Stimulated activated naive B cell treated with anti-CD40 and anti-IgM and Interleukin-4, amounts not matched to agents 10 μg/mL and 1 μg/mL and 100 μg/mL, for 72 hours (primary cell): ENCODE results near the gene AGXT.

Experiments
- ATAC-seq, 2 donors: fragments of 150-1000 bp; cut with Tn5 transposase; replicated peaks; 2 replicates each; pipeline ENCODE4 v1.10.0; 2021; ENCODE audit warnings: moderate library complexity in 1 of 2
- DNase-seq: peaks from one replicate; pipeline ENCODE4 v3.0.0; 2021
- H3K27ac Mint-ChIP-seq: one replicate; pipeline ENCODE4 v1.8.0; 2022; ENCODE audit warnings: mild to moderate bottlenecking, mixed read lengths
- H3K27me3 Mint-ChIP-seq, 2 donors: one replicate each; pipeline ENCODE4 v1.8.0; 2022; ENCODE audit warnings: mixed read lengths in 2 of 2
- H3K36me3 Mint-ChIP-seq, 2 donors: one replicate each; pipeline ENCODE4 v1.8.0; 2022; ENCODE audit warnings: mixed read lengths in 2 of 2, mild to moderate bottlenecking in 1 of 2
- H3K4me1 Mint-ChIP-seq, 2 donors: one replicate each; pipeline ENCODE4 v1.8.0; 2022; ENCODE audit warnings: mixed read lengths in 2 of 2, mild to moderate bottlenecking in 1 of 2
- H3K4me3 Mint-ChIP-seq, 2 donors: one replicate each; pipeline ENCODE4 v1.8.0; 2022; ENCODE audit warnings: mild to moderate bottlenecking in 2 of 2, mixed read lengths in 2 of 2, moderate library complexity in 1 of 2
- H3K9me3 Mint-ChIP-seq, 2 donors: one replicate each; pipeline ENCODE4 v1.8.0; 2022; ENCODE audit warnings: mixed read lengths in 2 of 2, mild to moderate bottlenecking in 1 of 2

AGXT gene

DNA sequence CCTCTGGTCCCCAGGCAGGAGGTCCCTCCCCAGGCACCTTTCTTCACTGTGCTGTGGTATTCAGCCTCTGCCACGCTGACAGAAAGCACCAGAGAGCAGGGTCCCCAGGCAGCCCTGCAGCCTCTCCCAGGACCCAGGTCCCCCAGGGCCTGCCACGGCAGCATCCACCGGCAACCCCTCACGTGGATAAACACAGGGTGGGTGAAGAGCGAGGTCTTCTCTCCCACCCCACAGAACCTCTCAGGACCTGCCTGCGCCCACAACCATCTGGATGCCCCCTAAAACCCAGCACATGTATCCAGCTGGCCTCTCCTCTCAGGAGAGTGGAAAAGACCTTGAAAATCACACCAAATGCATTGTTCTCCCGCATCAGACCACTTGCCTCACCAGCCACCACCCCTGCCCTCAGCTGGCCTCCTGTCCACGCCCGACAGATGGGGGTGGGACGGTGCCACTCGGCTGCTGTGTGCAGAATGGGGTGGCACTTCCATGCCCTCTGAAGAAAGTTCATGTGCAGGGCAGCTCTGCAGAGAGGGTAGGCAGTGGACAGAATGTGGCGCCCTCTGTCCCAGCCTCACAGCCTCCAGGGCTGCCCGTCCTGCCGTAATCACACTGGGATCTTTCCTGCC is 33.5 kb downstream of the AGXT start:
- Mint-ChIP-seq H3K36me3 (no peaks in the 10 kb centered on the region), H3K4me3 (no peak overlapping the region), H3K27me3 (peaks cover 8 to 27% of the 10 kb centered on the region in 2 donors), H3K9me3 (peaks cover 6% of the 10 kb centered on the region in 2 donors), H3K27ac (no peak overlapping the region), H3K4me1 (no peaks in the 10 kb centered on the region)
- ATAC-seq (no peak), DNase-seq (no peak)

- Mint-ChIP-seq H3K27ac (no peak overlapping the region), H3K4me1 (no peaks in the 10 kb centered on the region), H3K4me3 (no peak overlapping the region), H3K36me3 (no peaks in the 10 kb centered on the region), H3K9me3 (peaks cover 6% of the 10 kb centered on the region in 2 donors), H3K27me3 (peaks cover 11 to 21% of the 10 kb centered on the region in 2 donors)
- ATAC-seq, result no peak
- DNase-seq, result no peak
Measured at GRCh38 chr2:240902615-240903041, 34.0 kb downstream of the AGXT start.

- Mint-ChIP-seq H3K27me3 (peaks cover 11 to 16% of the 10 kb centered on the region in 2 donors), H3K9me3 (peaks cover 6% of the 10 kb centered on the region in 2 donors), H3K27ac (no peak overlapping the region), H3K4me3 (no peak overlapping the region), H3K4me1 (no peaks in the 10 kb centered on the region), H3K36me3 (no peaks in the 10 kb centered on the region)
- DNase-seq, result no peak
- no peak for ATAC-seq
Measured at GRCh38 chr2:240903191-240904060, 34.8 kb downstream of the AGXT start.

- Mint-ChIP-seq H3K4me3 (no peak overlapping the region), H3K4me1 (no peaks in the 10 kb centered on the region), H3K9me3 (peaks cover 6% of the 10 kb centered on the region in 2 donors), H3K36me3 (no peaks in the 10 kb centered on the region), H3K27me3 (peaks cover 11 to 20% of the 10 kb centered on the region in 2 donors), H3K27ac (no peak overlapping the region)
- ATAC-seq (no peak), DNase-seq (no peak)
Measured at GRCh38 chr2:240904216-240905175, 35.9 kb downstream of the AGXT start.

GRCh38 chr2:240905176-240905781 is 36.7 kb downstream of the AGXT start:
- Mint-ChIP-seq H3K36me3 (no peaks in the 10 kb centered on the region), H3K4me1 (no peaks in the 10 kb centered on the region), H3K9me3 (peaks cover 6% of the 10 kb centered on the region in 2 donors), H3K27me3 (peaks cover 11 to 24% of the 10 kb centered on the region in 2 donors), H3K4me3 (no peak overlapping the region), H3K27ac (no peak overlapping the region)
- DNase-seq, result no peak
- ATAC-seq, result no peak

DNA sequence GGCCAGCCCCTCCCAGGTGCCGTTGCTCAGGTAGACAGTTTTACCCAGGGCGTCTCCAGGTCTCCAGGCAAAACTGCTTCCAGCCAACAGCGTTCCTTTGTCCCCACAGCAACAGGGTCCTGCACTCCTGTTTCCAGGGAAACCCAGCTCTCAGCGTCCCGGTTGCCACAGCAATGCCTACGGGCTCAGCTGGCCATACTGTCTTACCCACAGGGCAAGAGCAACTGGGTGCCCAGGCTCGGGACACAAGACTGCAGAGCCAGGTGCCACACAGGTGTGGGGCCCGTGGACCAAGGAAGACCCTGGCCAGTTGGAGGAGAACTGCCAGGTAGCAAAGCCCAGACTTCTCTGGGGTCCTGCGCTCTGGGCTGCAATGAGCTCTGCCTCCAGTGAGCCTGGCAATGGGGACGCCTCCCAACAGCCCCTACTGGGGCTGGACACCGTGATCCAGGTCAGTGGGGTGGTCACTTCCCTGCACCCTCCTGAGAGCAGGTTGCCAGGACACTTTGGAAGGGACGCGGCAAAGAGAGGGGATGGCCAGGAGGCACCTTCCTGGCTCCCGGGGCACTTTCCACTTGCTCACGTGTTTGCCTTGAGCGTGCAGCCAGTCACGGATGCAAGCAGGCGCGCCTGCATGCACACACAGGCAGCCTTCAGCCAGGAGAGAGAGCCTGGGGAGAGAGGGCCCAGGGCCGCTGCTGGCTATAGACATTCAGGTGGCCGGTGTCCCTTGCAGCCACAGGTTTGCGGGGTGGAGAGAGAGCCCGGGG is 37.7 kb downstream of the AGXT start, which contains the start of gene CROCC2:
Gene CROCC2 (plus strand): TSS at position 196 of the 770 bp plus-strand sequence. CDS start 178 bp downstream, at position 374.
- no peaks in the 10 kb centered on the region for H3K9me3 Mint-ChIP-seq
- peaks cover 4 to 19% of the 10 kb centered on the region in 2 donors for H3K27me3 Mint-ChIP-seq
- no peak within 1 kb of the TSS for H3K27ac Mint-ChIP-seq
- H3K4me1 Mint-ChIP-seq, result no peaks in the 10 kb centered on the region
- H3K4me3 Mint-ChIP-seq, result no peak within 1 kb of the TSS
- ATAC-seq, result no peak
- no peak for DNase-seq
- no peaks in the 10 kb centered on the region for H3K36me3 Mint-ChIP-seq

- Mint-ChIP-seq H3K4me1 (no peaks in the 10 kb centered on the region), H3K27ac (no peak overlapping the region), H3K9me3 (no peaks in the 10 kb centered on the region), H3K36me3 (no peaks in the 10 kb centered on the region), H3K4me3 (no peak overlapping the region), H3K27me3 (peaks cover 5 to 17% of the 10 kb centered on the region in 2 donors)
- ATAC-seq, result no peak
- no peak for DNase-seq
Measured at GRCh38 chr2:240906911-240907590, 38.4 kb downstream of the AGXT start.

DNA sequence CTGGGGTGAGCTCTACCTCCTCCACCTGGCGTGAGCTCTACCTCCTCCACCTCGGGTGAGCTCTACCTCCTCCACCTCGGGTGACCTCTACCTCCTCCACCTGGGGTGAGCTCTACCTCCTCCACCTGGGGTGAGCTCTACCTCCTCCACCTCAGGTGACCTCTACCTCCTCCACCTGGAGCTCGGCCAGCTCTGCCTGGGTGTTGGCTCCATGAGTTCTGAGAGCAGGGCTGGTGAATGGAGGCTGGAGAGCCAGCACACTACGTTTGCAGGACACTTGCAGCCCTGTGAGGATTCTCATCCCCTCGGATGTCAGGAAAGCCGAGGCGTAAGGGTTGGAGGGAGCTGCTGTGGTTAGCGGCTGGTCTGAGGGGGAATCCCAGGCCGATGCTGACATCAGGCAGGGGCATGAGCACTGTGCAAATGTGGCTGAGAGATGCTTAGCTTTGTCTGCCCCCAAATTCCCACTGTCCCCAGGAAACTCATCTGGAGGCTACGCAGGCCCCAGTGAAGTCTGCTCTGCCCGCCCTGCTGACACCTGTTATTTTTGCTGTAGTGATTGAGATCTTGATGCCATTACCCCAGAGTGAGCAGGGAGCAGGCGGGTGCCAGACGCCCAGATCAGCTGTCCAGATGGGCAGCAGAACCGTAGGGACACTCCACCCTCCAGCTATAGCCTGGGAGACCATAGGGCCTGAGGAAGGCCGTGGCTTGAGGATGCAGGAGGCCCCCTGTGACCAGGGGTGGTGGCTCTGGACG is 40.8 kb downstream of the AGXT start:
- H3K36me3 Mint-ChIP-seq, result no peaks in the 10 kb centered on the region
- peaks cover 0 to 1% of the 10 kb centered on the region in 2 donors for H3K4me1 Mint-ChIP-seq

DNA sequence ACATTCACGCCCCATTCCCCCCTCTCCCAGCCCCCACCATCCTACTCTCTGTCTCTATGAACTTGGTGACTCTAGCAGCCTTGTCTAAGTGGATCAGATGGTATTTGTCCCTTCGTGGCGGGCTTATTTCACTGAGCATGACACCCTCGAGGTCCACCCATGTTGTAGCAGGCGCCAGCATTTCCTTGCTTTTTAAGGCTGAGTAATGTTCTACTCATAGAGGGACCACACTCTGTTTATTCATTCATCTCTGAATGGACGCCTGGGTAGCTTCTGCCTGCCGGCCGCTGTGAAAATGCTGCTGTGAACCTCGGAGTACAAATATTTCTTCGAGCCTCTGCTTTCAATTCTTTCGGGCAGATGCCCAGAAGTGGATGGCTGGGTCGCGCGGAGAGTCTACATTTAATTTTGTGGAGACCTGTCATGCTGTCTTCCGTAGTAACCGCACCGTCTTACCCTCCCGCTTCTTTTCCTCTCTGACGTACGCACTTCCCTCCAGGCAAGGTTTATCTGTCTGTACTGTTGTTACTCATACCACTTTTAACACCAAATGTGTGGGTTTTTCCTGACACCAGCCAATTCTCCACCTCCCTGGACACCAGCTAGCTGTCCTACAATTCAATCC is 43.1 kb downstream of the AGXT start:
- no peaks in the 10 kb centered on the region for H3K36me3 Mint-ChIP-seq
- no peak for ATAC-seq
- H3K27ac Mint-ChIP-seq, result no peak overlapping the region
- peaks cover 7 to 16% of the 10 kb centered on the region in 2 donors for H3K4me1 Mint-ChIP-seq
- no peaks in the 10 kb centered on the region for H3K9me3 Mint-ChIP-seq
- H3K27me3 Mint-ChIP-seq, result peaks cover 29 to 54% of the 10 kb centered on the region in 2 donors
- DNase-seq, result no peak
- no peak overlapping the region for H3K4me3 Mint-ChIP-seq

More for the DNA sequence above, 40.8 kb downstream of the AGXT start:
- Mint-ChIP-seq H3K27ac (no peak overlapping the region), H3K27me3 (peaks cover 19 to 32% of the 10 kb centered on the region in 2 donors), H3K9me3 (no peaks in the 10 kb centered on the region), H3K4me3 (no peak overlapping the region)
- no peak for ATAC-seq
- no peak for DNase-seq

DNA sequence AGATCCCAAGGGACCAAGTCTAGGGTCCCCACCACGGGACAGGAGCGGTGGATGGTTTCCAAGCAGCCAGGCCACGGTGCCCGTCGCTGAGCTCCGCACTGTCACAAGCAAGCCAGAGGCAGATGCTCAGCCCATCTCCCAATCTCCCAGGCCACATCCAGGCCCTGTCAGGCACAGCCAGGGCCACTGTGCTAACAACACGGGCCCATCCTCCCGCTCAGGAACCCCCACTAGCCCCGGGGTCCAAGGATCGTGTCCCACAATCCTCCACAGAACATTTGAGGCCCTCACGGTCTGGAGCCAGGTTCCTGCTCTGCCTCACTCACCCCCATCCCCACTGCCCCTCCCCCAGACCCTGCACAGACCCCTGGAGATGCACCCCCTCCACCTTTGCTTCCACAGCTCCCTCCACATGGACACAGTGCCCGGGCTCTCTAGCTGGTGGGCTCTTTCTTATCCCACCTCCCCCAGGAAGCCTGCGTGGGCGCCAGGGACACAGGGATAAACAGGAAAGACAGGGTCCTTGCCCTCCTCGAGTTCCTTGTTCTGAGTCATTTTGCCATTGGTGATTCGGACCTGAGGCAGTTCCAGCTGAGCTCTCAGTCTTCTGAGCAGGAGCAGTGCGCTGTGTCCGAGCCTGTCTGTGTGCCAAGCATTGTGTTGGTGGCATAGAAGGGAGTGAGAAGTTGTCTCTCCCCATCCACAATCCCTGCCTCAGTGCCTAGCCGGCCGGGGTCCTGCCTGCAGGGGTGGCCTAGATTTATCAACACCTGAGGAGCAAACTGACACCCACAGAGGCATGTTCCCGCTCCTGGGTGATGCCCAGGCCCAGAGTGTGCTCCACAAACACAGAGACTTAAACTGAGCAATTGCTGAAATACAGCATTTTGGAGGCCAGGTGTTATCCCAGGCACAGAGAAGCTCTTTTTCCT is 44.5 kb downstream of the AGXT start:
- no peak for ATAC-seq

More for the DNA sequence above, 44.5 kb downstream of the AGXT start:
- Mint-ChIP-seq H3K36me3 (no peaks in the 10 kb centered on the region), H3K4me3 (no peak overlapping the region), H3K27me3 (peaks cover 29 to 61% of the 10 kb centered on the region in 2 donors), H3K9me3 (no peaks in the 10 kb centered on the region), H3K4me1 (peaks cover 10 to 21% of the 10 kb centered on the region in 2 donors), H3K27ac (no peak overlapping the region)
- no peak for DNase-seq
